HEK293T (cell line): Measurements from ENCODE around the gene MYL3.

Experiments
- ARNT ChIP-seq: fragments of 450-650 bp; IDR thresholded peaks from 2 replicates; pipeline ENCODE4 v1.6.1; 2017; ENCODE audit warnings: mild to moderate bottlenecking
- FOXA1 ChIP-seq: fragments of 450-650 bp; IDR thresholded peaks from 2 replicates; pipeline ENCODE4 v1.6.1; 2016; ENCODE audit warnings: mild to moderate bottlenecking
- FOXM1 ChIP-seq: fragments of 450-650 bp; IDR thresholded peaks from 2 replicates; pipeline ENCODE4 v1.6.1; 2017; ENCODE audit warnings: mild to moderate bottlenecking, borderline replicate concordance
- HDGF ChIP-seq: fragments of 450-650 bp; IDR thresholded peaks from 2 replicates; pipeline ENCODE4 v1.6.1; 2017; ENCODE audit warnings: antibody characterized with exemption, borderline replicate concordance
- L3MBTL2 ChIP-seq: fragments of 450-650 bp; conservative IDR thresholded peaks from 2 replicates; pipeline ENCODE4 v1.6.1; 2016; ENCODE audit warnings: mild to moderate bottlenecking
- SP1 ChIP-seq: fragments of 450-650 bp; IDR thresholded peaks from 2 replicates; pipeline ENCODE4 v1.6.1; 2017
- SUZ12 ChIP-seq: fragments of 450-650 bp; IDR thresholded peaks from 2 replicates; pipeline ENCODE4 v1.6.1; 2016; ENCODE audit warnings: mild to moderate bottlenecking
- ZNF384 ChIP-seq: fragments of 450-650 bp; IDR thresholded peaks from 2 replicates; pipeline ENCODE4 v1.6.1; 2016

GRCh38 chr3:46892285-46893145 lies 29.3 kb upstream of the MYL3 start:
- TF ChIP-seq HDGF: no peak
- TF ChIP-seq SUZ12: no peak
- no peak for TF ChIP-seq FOXA1
- TF ChIP-seq L3MBTL2: no peak
- TF ChIP-seq ARNT: no peak
- TF ChIP-seq SP1: no peak
- TF ChIP-seq FOXM1: no peak
- no peak for TF ChIP-seq ZNF384
